Testis (tissue), 2 donors: Measurements from ENCODE around the gene KLRC4.

Experiments used
- CTCF ChIP-seq, 3 experiments: fragments of 450-650 bp in 2 of 3; fragments of 200-600 bp in 1 of 3; sonication (generic) in 1 of 3; IDR thresholded peaks; one replicate each; pipeline ENCODE4 v1.5.1; 2016 to 2019; ENCODE audit warnings: antibody characterized with exemption in 3 of 3, mild to moderate bottlenecking in 2 of 3, moderate library complexity in 1 of 3
- POLR2A ChIP-seq: fragments of 450-650 bp; IDR thresholded peaks from one replicate; pipeline ENCODE4 v1.6.1; 2017; ENCODE audit warnings: antibody characterized with exemption, mild to moderate bottlenecking, moderate library complexity

DNA sequence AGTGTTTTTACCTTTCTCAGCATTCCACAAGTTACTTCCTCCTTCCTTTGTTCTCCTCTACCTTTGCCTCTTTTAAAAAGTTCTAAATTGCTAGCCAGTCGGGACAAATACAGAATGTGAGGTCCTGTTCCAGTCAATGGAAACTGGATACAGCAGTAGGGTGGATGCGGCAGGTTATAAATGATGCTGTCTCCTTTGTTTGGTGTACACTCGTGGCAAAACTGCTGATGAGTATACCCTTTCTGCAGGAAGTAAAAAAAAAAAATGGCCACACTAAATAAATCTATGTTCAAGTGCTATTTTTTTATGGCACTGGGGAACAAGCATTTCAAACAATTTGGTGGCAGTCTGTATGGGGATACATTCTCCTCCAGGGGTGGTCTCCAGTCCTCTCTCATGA lies 47.2 kb downstream of the KLRC4 start:
- TF ChIP-seq CTCF (IDR thresholded peaks at IDR 0.05) (no peak), POLR2A (no peak)
